Measurements from ENCODE around the gene CYTH2. TPM values are rescaled to one million over a fixed set of nuclear protein-coding genes. Genes with fewer than 3 reads are reported as not detected.
A peak's percentile ranks its signal among the peaks of the same experiment; 100 is the strongest.

CYTH2 gene
- total RNA-seq, 2 donors from 2014 or later, result 76.1 to 94.2 TPM

DNA sequence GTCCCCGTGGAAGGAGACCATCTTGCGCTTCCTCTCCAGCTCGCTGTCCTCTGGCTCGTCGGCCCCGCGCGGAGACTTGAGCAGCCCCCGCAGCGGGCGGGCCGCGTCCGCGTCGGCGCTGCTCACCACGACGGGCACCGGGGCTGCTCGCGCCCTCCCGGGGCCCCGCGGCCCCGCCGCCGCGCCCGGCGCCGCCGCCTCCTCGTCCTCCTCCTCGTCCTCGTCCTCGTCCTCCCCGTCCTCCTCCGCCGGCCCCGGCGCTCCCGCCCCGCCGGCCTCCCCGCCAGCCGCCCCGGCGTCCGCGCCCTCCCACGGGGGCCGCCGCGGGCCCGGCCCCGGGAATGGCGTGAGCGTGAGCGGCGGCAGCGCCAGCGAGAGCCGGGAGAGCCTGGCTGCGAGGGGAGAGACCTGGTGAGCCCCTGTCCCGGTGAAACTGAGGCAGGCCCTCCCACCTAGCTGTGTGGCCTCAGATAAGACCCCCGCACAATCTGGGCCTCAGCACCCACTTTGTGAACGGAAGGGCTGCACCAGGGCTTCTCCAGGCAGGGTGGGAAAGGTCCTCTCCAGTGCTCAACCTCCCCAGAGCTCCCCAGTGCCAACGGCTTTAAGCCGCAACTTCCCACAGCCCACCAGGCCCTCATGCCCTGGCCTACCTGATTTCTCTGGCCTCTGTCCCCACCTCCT is 24.7 kb downstream of the CYTH2 start:
- H3K27me3 ChIP-seq, result no peaks in the 10 kb centered on the region
- intact Hi-C loops (cut with DNase I), result loop anchor here (5.0 kb wide), 1 partner anchor 88 kb away; no protein-coding TSS in a partner anchor
- peaks cover 41% of the 10 kb centered on the region for H3K4me1 ChIP-seq
- DNase-seq (peak in 1 of 4 donors; percentile 24), ATAC-seq (peak; percentile 6)
- no peak for TF ChIP-seq POLR2A (IDR thresholded peaks at IDR 0.05)
- TF ChIP-seq, protein P1, sequence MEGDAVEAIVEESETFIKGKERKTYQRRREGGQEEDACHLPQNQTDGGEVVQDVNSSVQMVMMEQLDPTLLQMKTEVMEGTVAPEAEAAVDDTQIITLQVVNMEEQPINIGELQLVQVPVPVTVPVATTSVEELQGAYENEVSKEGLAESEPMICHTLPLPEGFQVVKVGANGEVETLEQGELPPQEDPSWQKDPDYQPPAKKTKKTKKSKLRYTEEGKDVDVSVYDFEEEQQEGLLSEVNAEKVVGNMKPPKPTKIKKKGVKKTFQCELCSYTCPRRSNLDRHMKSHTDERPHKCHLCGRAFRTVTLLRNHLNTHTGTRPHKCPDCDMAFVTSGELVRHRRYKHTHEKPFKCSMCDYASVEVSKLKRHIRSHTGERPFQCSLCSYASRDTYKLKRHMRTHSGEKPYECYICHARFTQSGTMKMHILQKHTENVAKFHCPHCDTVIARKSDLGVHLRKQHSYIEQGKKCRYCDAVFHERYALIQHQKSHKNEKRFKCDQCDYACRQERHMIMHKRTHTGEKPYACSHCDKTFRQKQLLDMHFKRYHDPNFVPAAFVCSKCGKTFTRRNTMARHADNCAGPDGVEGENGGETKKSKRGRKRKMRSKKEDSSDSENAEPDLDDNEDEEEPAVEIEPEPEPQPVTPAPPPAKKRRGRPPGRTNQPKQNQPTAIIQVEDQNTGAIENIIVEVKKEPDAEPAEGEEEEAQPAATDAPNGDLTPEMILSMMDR (IDR thresholded peaks at IDR 0.05), result no peak
- no peaks in the 10 kb centered on the region for H3K9me3 ChIP-seq
- H3K27ac ChIP-seq, result peak overlapping the region; percentile 45 to 79 (median 68)
- 2% methylated on average over 17 to 64 of the region's 70 CpGs for WGBS, 2 donors
- no peaks in the 10 kb centered on the region for H3K36me3 ChIP-seq (replicated peaks in 1 of 2; ENCODE audit: insufficient read depth in 1 of 2, low read depth in 2 of 2)
- no peak overlapping the region for H3K4me3 ChIP-seq

DNA sequence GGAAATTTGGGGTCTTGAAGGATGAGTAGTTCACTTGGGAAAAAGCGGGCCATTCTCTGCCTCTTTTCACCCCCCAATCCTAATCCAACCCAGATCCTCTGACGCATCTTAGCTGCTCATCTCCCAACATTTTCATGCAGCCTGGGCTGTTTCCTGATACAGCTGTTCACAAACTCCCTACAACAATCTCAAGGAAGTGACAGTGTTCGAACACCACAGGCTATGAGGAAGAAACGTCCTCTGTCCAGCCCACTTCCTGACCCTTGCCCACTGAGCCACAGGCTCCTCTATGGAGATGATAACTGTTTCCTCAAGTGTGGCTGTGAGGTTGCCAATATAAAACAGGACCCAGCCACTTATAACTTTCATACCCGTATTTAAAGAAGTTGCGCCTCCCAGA is 26.2 kb downstream of the CYTH2 start:
- DNase-seq, result no peak
- intact Hi-C loops (cut with DNase I), result no loop called here
- Histone ChIP-seq H3K36me3 (replicated peaks in 1 of 2; ENCODE audit: insufficient read depth in 1 of 2, low read depth in 2 of 2) (no peaks in the 10 kb centered on the region), H3K27me3 (no peaks in the 10 kb centered on the region), H3K4me3 (no peak overlapping the region), H3K27ac (peak overlapping the region in 2 of 4 donors; percentile 5 to 16), H3K4me1 (peaks cover 35% of the 10 kb centered on the region), H3K9me3 (no peaks in the 10 kb centered on the region)
- no peak for TF ChIP-seq POLR2A (IDR thresholded peaks at IDR 0.05)
- TF ChIP-seq, protein P1 (IDR thresholded peaks at IDR 0.05), result no peak
- WGBS, 2 donors, result 76 to 78% methylated on average over 6 of the region's 6 CpGs
- no peak for ATAC-seq

GRCh38 chr19:48496959-48497727 is 28.0 kb downstream of the CYTH2 start:
- Histone ChIP-seq H3K4me1 (peaks cover 41% of the 10 kb centered on the region), H3K27me3 (no peaks in the 10 kb centered on the region), H3K36me3 (replicated peaks in 1 of 2; ENCODE audit: insufficient read depth in 1 of 2, low read depth in 2 of 2) (no peaks in the 10 kb centered on the region), H3K9me3 (no peaks in the 10 kb centered on the region), H3K4me3 (no peak overlapping the region), H3K27ac (no peak overlapping the region)
- WGBS, 2 donors, result 45 to 55% methylated on average over 5 to 36 of the region's 45 CpGs
- no peak for ATAC-seq
- no peak for DNase-seq
- intact Hi-C loops (cut with DNase I), result no loop called here
- TF ChIP-seq, protein P1 (IDR thresholded peaks at IDR 0.05), result no peak
- TF ChIP-seq POLR2A (IDR thresholded peaks at IDR 0.05), result no peak

GRCh38 chr19:48497728-48498594 is 28.8 kb downstream of the CYTH2 start:
- Histone ChIP-seq H3K9me3 (no peaks in the 10 kb centered on the region), H3K27me3 (no peaks in the 10 kb centered on the region), H3K36me3 (replicated peaks in 1 of 2; ENCODE audit: insufficient read depth in 1 of 2, low read depth in 2 of 2) (no peaks in the 10 kb centered on the region), H3K4me1 (peaks cover 41% of the 10 kb centered on the region), H3K4me3 (no peak overlapping the region), H3K27ac (no peak overlapping the region)
- DNase-seq, result no peak
- no peak for ATAC-seq
- TF ChIP-seq POLR2A (IDR thresholded peaks at IDR 0.05), result no peak
- TF ChIP-seq, protein P1 (IDR thresholded peaks at IDR 0.05), result no peak
- 57 to 67% methylated on average over 29 to 45 of the region's 46 CpGs for WGBS, 2 donors
- intact Hi-C loops (cut with DNase I), result no loop called here
